SK-N-SH (cell line): ENCODE data around the gene CLMN. TPM values are rescaled to one million over a fixed set of nuclear protein-coding genes. Genes with fewer than 3 reads are reported as not detected.

Experiments
- CTCF ChIA-PET: fragments of 300-600, 350-600 bp; formaldehyde crosslinking; extraction: SDS; loops from one replicate; lab custom pipeline; 2021; lab: Yijun Ruan, JAX
- POLR2A ChIA-PET: fragments of 350-600 bp; sonication (Branson Sonifier 250); formaldehyde crosslinking; extraction: SDS; loops from one replicate; lab custom pipeline; 2020; ENCODE audit warnings: antibody characterized with exemption, inconsistent platforms; lab: Yijun Ruan, JAX
- DNase-seq: peaks from one replicate; pipeline ENCODE4 v3.0.0; 2012
- H2AFZ ChIP-seq: fragments of 200-600 bp; sonication (generic); 2 replicates; pipeline ENCODE4 v1.8.1; 2016; ENCODE audit warnings: antibody characterized with exemption, mild to moderate bottlenecking, low read depth
- H3F3A ChIP-seq: fragments of 200-600 bp; sonication (generic); replicated peaks from 2 replicates; pipeline ENCODE3; 2016; ENCODE audit warnings: antibody characterized with exemption, mild to moderate bottlenecking; ENCODE audit not compliant: insufficient read depth
- H3K27ac ChIP-seq, 2 experiments: fragments of 200-500 bp in 1 of 2; fragments of 200-600 bp in 1 of 2; sonication (Bioruptor generic) in 1 of 2; sonication (generic), shearing (Covaris generic) in 1 of 2; 2 replicates each; pipeline versions ENCODE4 v1.5.1 to v1.6.1; 2014 to 2016; ENCODE audit warnings: low read depth in 2 of 2, inconsistent platforms in 1 of 2, low read length in 1 of 2, mild to moderate bottlenecking in 1 of 2, mixed read lengths in 1 of 2
- H3K27me3 ChIP-seq: fragments of 200-600 bp; sonication (generic), shearing (Covaris generic); 2 replicates; pipeline ENCODE4 v1.6.1; 2016; ENCODE audit warnings: mixed run types; ENCODE audit not compliant: insufficient read depth
- H3K36me3 ChIP-seq, 2 experiments: fragments of 200-500 bp in 1 of 2; fragments of 200-600 bp in 1 of 2; sonication (Bioruptor generic) in 1 of 2; sonication (generic) in 1 of 2; replicated peaks in 1 of 2; 2 replicates each; pipeline versions ENCODE3 to v1.5.1; 2014 to 2016; ENCODE audit warnings: low read length in 1 of 2, mild to moderate bottlenecking in 1 of 2; ENCODE audit not compliant: insufficient read depth in 2 of 2, control insufficient read depth in 1 of 2
- H3K4me1 ChIP-seq, 2 experiments: fragments of 200-500 bp in 1 of 2; fragments of 200-600 bp in 1 of 2; sonication (Bioruptor generic) in 1 of 2; sonication (generic), shearing (Covaris generic) in 1 of 2; 2 replicates each; pipeline versions ENCODE4 v1.5.1 to v1.6.1; 2014 to 2016; ENCODE audit warnings: low read depth in 1 of 2, low read length in 1 of 2, mixed run types in 1 of 2; ENCODE audit not compliant: insufficient read depth in 2 of 2, control insufficient read depth in 1 of 2
- H3K4me2 ChIP-seq: fragments of 200-600 bp; sonication (generic), shearing (Covaris generic); 2 replicates; pipeline ENCODE4 v1.6.1; 2017; ENCODE audit warnings: mixed run types
- H3K4me3 ChIP-seq, 2 experiments: fragments of 200-500 bp in 1 of 2; fragments of 200-600 bp in 1 of 2; sonication (Bioruptor generic) in 1 of 2; sonication (generic), shearing (Covaris generic) in 1 of 2; 2 replicates each; pipeline versions ENCODE4 v1.5.1 to v1.8.1; 2014 to 2016; ENCODE audit warnings: low read depth in 2 of 2, inconsistent platforms in 1 of 2, low read length in 1 of 2, mild to moderate bottlenecking in 1 of 2, mixed read lengths in 1 of 2, moderate library complexity in 1 of 2
- H3K79me2 ChIP-seq: fragments of 200-600 bp; sonication (generic); 2 replicates; pipeline ENCODE4 v1.8.1; 2017; ENCODE audit warnings: mild to moderate bottlenecking; ENCODE audit not compliant: insufficient read depth
- H3K9ac ChIP-seq: fragments of 200-600 bp; sonication (generic); 2 replicates; pipeline ENCODE4 v1.6.1; 2017; ENCODE audit warnings: mixed run types
- H3K9me2 ChIP-seq: fragments of 200-600 bp; sonication (generic); 2 replicates; pipeline ENCODE4 v1.6.1; 2017; ENCODE audit warnings: mixed run types
- H3K9me3 ChIP-seq: fragments of 200-600 bp; sonication (generic); 2 replicates; pipeline ENCODE4 v1.6.1; 2017; ENCODE audit warnings: mixed run types, mild to moderate bottlenecking, moderate library complexity
- H4K20me1 ChIP-seq: fragments of 200-600 bp; sonication (generic); 2 replicates; pipeline ENCODE4 v1.6.1; 2017; ENCODE audit warnings: mild to moderate bottlenecking, mixed run types; ENCODE audit not compliant: insufficient read depth
- CHD2 ChIP-seq: fragments of 150-350 bp; IDR thresholded peaks from 2 replicates; pipeline ENCODE4 v1.6.1; 2018; ENCODE audit warnings: low read length; ENCODE audit not compliant: partially characterized antibody
- CTCF ChIP-seq: fragments of 200-600 bp; sonication (generic); IDR thresholded peaks from 2 replicates; pipeline ENCODE4 v1.6.1; 2017; ENCODE audit warnings: antibody characterized with exemption, mild to moderate bottlenecking, moderate library complexity
- GABPA ChIP-seq: IDR thresholded peaks from 2 replicates; pipeline ENCODE4 v1.4.0; 2012; ENCODE audit warnings: low read depth, mild to moderate bottlenecking
- IRF3 ChIP-seq: fragments of 150-350 bp; IDR thresholded peaks from 2 replicates; pipeline ENCODE4 v1.6.1; 2016; ENCODE audit warnings: mild to moderate bottlenecking, low read depth, low read length
- JUND ChIP-seq: IDR thresholded peaks from 2 replicates; pipeline ENCODE4 v1.4.0; 2012
- MEF2A ChIP-seq: IDR thresholded peaks from 2 replicates; pipeline ENCODE4 v1.4.0; 2012; ENCODE audit warnings: low read depth, borderline replicate concordance
- MXI1 ChIP-seq: IDR thresholded peaks from 2 replicates; pipeline ENCODE4 v1.6.1; 2012; ENCODE audit warnings: mild to moderate bottlenecking, low read depth, low read length, improper control_type of control experiment
- RCOR1 ChIP-seq: fragments of 150-350 bp; IDR thresholded peaks from 2 replicates; pipeline ENCODE4 v1.6.1; 2017; ENCODE audit warnings: antibody characterized with exemption, low read length
- RFX5 ChIP-seq: IDR thresholded peaks from 2 replicates; pipeline ENCODE4 v1.6.1; 2012; ENCODE audit warnings: mild to moderate bottlenecking, improper control_type of control experiment, low read length
- RXRA ChIP-seq: IDR thresholded peaks from 2 replicates; pipeline ENCODE4 v1.4.0; 2012; ENCODE audit warnings: low read depth, mild to moderate bottlenecking, borderline replicate concordance
- SIN3A ChIP-seq: IDR thresholded peaks from 2 replicates; pipeline ENCODE4 v1.6.1; 2012; ENCODE audit warnings: low read depth, mild to moderate bottlenecking, low read length, moderate library complexity, borderline replicate concordance
- SMC3 ChIP-seq: IDR thresholded peaks from 2 replicates; pipeline ENCODE4 v1.6.1; 2012; ENCODE audit warnings: low read depth, low read length, improper control_type of control experiment
- TAF1 ChIP-seq: IDR thresholded peaks from 2 replicates; pipeline ENCODE4 v1.6.1; 2012; ENCODE audit warnings: low read depth, mild to moderate bottlenecking, low read length, moderate library complexity, borderline replicate concordance
- TEAD4 ChIP-seq: IDR thresholded peaks from 2 replicates; pipeline ENCODE4 v1.4.0; 2012; ENCODE audit warnings: mild to moderate bottlenecking, borderline replicate concordance; ENCODE audit not compliant: insufficient read depth
- YY1 ChIP-seq: IDR thresholded peaks from 2 replicates; pipeline ENCODE4 v1.4.0; 2012; ENCODE audit warnings: low read depth, mild to moderate bottlenecking
- WGBS: methylation state at CpG from one replicate; pipeline ENCODE4 v1.1.6; 2017; ENCODE audit warnings: low lambda C conversion rate; 5-methylcytosine and 5-hydroxymethylcytosine counted together
- polyA plus RNA-seq, 3 experiments: library from polyadenylated mRNA; depleted of rRNA; stranded (reverse); fragments of >200 nt; gene quantifications; 2 replicates each; pipeline ENCODE4 v1.2.3, GENCODE V29; 2012
- TF ChIP-seq, protein P1 (sequence below): IDR thresholded peaks from 2 replicates; pipeline ENCODE4 v1.4.0; 2012; ENCODE audit warnings: low read depth, borderline replicate concordance
- TF ChIP-seq, protein P2 (sequence below): fragments of 150-350 bp; IDR thresholded peaks from 2 replicates; pipeline ENCODE4 v1.6.1; 2017; ENCODE audit warnings: antibody characterized with exemption, low read length, low read depth, borderline replicate concordance

Gene CLMN
- polyA plus RNA-seq, 1 of the 3 experiments (the other 2 are of a cell fraction), result 1.4 TPM

DNA sequence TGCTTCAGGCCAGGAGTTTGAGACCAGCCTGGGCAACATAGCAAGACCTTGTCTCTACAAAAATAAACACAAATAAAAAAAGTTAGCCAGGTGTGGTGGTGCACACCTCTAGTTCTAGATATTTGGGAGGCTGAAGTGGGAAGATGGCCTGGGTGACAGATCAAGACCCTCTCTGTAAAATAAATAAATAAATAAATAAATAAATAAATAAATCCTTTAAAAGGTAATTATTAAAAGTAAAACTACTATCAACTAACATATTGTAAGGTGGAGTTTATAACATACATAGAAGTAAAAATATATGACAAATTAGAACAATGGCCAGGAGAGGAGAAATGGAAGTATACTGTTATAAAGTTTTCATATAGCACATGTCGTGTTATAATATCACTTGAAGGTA, 33.3 kb upstream of the CLMN start:
- no peaks in the 10 kb centered on the region for H3K9me2 ChIP-seq
- CTCF ChIA-PET, result interaction anchor here (1.4 kb wide), 1 partner anchor 9 kb away, joined by 9 read pairs; no protein-coding TSS in a partner anchor
- WGBS, result 40% methylated on average over 1 of the region's 1 CpG

DNA sequence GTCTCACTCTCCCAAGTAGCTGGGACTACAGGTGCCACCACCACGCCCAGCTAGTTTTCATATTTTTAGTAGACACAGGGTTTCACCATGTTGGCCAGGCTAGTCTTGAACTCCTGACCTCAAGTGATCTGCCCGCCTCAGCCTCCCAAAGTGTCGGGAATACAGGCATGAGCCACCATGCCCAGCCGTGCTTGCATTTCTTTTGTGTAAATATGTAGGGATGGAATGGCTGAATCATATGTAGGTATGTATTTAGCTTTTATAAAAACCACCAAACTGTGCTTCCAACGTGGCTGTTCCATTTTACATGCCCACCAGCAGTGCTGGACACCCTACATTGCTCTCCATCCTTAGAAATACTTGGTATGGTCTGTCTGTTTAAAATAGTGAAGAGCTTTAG, 32.8 kb upstream of the CLMN start:
- CTCF ChIA-PET, result interaction anchor here (1.4 kb wide), 1 partner anchor 9 kb away, joined by 9 read pairs; no protein-coding TSS in a partner anchor

More for the DNA sequence above, 33.3 kb upstream of the CLMN start:
- DNase-seq, result no peak
- Histone ChIP-seq H3K79me2 (no peaks in the 10 kb centered on the region), H2AFZ (no peak overlapping the region), H3K4me2 (no peak overlapping the region), H3K36me3 (no peaks in the 10 kb centered on the region), H3K4me3 (no peak overlapping the region), H3K9ac (no peak overlapping the region), H4K20me1 (no peaks in the 10 kb centered on the region), H3K4me1 (no peaks in the 10 kb centered on the region), H3K9me3 (no peaks in the 10 kb centered on the region), H3F3A (no peaks in the 10 kb centered on the region), H3K27me3 (no peaks in the 10 kb centered on the region), H3K27ac (no peak overlapping the region)
- POLR2A ChIA-PET, result no interaction called here
- TF ChIP-seq MXI1, result no peak
- TF ChIP-seq, protein P1, sequence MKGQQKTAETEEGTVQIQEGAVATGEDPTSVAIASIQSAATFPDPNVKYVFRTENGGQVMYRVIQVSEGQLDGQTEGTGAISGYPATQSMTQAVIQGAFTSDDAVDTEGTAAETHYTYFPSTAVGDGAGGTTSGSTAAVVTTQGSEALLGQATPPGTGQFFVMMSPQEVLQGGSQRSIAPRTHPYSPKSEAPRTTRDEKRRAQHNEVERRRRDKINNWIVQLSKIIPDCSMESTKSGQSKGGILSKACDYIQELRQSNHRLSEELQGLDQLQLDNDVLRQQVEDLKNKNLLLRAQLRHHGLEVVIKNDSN, result no peak
- no peak for TF ChIP-seq MEF2A
- TF ChIP-seq JUND, result no peak
- no peak for TF ChIP-seq CTCF
- no peak for TF ChIP-seq SIN3A
- TF ChIP-seq TAF1, result no peak
- no peak for TF ChIP-seq CHD2

More for the DNA sequence above, 32.8 kb upstream of the CLMN start:
- H3K4me3 ChIP-seq, result no peak overlapping the region
- no peaks in the 10 kb centered on the region for H3K36me3 ChIP-seq
- H4K20me1 ChIP-seq, result no peaks in the 10 kb centered on the region
- H3K27me3 ChIP-seq, result no peaks in the 10 kb centered on the region
- no peaks in the 10 kb centered on the region for H3K9me2 ChIP-seq
- DNase-seq, result no peak
- POLR2A ChIA-PET, result no interaction called here
- WGBS, result 54% methylated on average over 5 of the region's 5 CpGs
- H2AFZ ChIP-seq, result no peak overlapping the region
- no peaks in the 10 kb centered on the region for H3K9me3 ChIP-seq
- no peaks in the 10 kb centered on the region for H3K79me2 ChIP-seq
- H3F3A ChIP-seq, result no peaks in the 10 kb centered on the region
- H3K4me1 ChIP-seq, result no peaks in the 10 kb centered on the region
- H3K9ac ChIP-seq, result no peak overlapping the region
- TF ChIP-seq, protein P2, sequence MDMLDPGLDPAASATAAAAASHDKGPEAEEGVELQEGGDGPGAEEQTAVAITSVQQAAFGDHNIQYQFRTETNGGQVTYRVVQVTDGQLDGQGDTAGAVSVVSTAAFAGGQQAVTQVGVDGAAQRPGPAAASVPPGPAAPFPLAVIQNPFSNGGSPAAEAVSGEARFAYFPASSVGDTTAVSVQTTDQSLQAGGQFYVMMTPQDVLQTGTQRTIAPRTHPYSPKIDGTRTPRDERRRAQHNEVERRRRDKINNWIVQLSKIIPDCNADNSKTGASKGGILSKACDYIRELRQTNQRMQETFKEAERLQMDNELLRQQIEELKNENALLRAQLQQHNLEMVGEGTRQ, result no peak
- TF ChIP-seq YY1 (no peak), GABPA (no peak), RXRA (no peak), SMC3 (no peak), IRF3 (no peak), TEAD4 (no peak), TAF1 (no peak), RCOR1 (no peak), RFX5 (no peak)
- H3K27ac ChIP-seq, result no peak overlapping the region
- no peak overlapping the region for H3K4me2 ChIP-seq
